Naive B cell (primary cell): ENCODE measurements around the gene BHLHA15. TPM values are rescaled to one million over a fixed set of nuclear protein-coding genes. Genes with fewer than 3 reads are reported as not detected.

Experiments used
- ATAC-seq, 2 donors: fragments of 150-1000 bp; cut with Tn5 transposase; 2 replicates each; pipeline ENCODE4 v1.10.0; 2021; ENCODE audit warnings: low read depth in 2 of 2, mild to moderate bottlenecking in 2 of 2, moderate library complexity in 2 of 2
- DNase-seq: peaks from one replicate; pipeline ENCODE4 v3.0.0; 2022
- H3K27ac Mint-ChIP-seq, 6 donors: one replicate each; pipeline ENCODE4 v1.8.0; 2020 to 2022; ENCODE audit warnings: mild to moderate bottlenecking in 6 of 6, mixed read lengths in 6 of 6, moderate library complexity in 5 of 6, inconsistent platforms in 2 of 6
- H3K27me3 Mint-ChIP-seq, 3 donors: one replicate each; pipeline ENCODE4 v1.8.0; 2021 to 2022; ENCODE audit warnings: mixed read lengths in 3 of 3, mild to moderate bottlenecking in 1 of 3
- H3K36me3 Mint-ChIP-seq, 2 donors: one replicate each; pipeline ENCODE4 v1.8.0; 2020 to 2022; ENCODE audit warnings: mixed read lengths in 2 of 2, inconsistent platforms in 1 of 2, mild to moderate bottlenecking in 1 of 2
- H3K4me1 Mint-ChIP-seq, 3 donors: one replicate each; pipeline ENCODE4 v1.8.0; 2020 to 2022; ENCODE audit warnings: mixed read lengths in 3 of 3, inconsistent platforms in 1 of 3, mild to moderate bottlenecking in 1 of 3, moderate library complexity in 1 of 3
- H3K4me3 Mint-ChIP-seq, 8 donors: one replicate each; pipeline ENCODE4 v1.8.0; 2020 to 2022; ENCODE audit warnings: mild to moderate bottlenecking in 8 of 8, mixed read lengths in 8 of 8, moderate library complexity in 8 of 8, inconsistent platforms in 2 of 8
- H3K9me3 Mint-ChIP-seq, 7 donors: one replicate each; pipeline ENCODE4 v1.8.0; 2020 to 2022; ENCODE audit warnings: mixed read lengths in 7 of 7, mild to moderate bottlenecking in 5 of 7, inconsistent platforms in 2 of 7, moderate library complexity in 1 of 7
- polyA plus RNA-seq, 6 donors: library from polyadenylated mRNA; unstranded; fragments of 300-500 nt; fragmentation: Illumina TruSeq; gene quantifications; one replicate each; pipeline ENCODE4 v1.2.3, GENCODE V29; 2021; ENCODE audit warnings: low read depth in 6 of 6

BHLHA15 gene
- polyA plus RNA-seq: 1 to 10 TPM in 3 of 6 donors, under 1 TPM in 1, not detected in 2; 0.61 to 3.9 (median 1.7) TPM

DNA sequence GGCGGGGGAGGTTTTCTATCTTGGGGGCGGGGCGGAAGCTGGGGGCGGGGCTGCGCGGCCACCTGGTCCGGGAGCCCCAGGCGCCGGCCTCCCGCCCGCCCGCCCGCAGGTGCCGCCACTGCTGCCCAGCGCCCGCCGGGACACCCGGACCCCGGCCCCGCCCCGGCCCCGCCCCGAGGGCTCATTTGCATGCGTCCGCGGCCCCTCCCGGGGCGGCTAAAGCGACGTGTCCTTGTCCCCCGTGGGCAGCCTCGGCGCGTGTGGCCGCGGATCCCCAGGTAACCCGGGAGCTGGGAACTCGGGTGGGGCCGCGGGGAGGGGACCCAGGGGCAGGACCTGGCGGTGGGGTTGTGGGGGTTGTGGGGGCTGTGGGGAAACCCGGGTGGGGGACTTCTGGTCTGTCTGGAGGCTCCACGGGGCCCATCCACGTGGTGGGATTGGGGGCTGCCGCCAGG lies at the start of gene BHLHA15:
BHLHA15 (plus strand) TSS at position 219 of the 455 bp plus-strand sequence. CDS start 871 bp downstream, outside the sequence.
- ATAC-seq (peak; percentile 27 to 41), DNase-seq (no peak)
- H3K4me3 Mint-ChIP-seq: peak within 1 kb of the TSS; percentile 30 to 92 (median 64)
- peaks cover 0 to 16% (median 5%) of the 10 kb centered on the region in 3 donors for H3K27me3 Mint-ChIP-seq
- H3K36me3 Mint-ChIP-seq: no peaks in the 10 kb centered on the region
- peak within 1 kb of the TSS in 1 of 6 donors; percentile 42 for H3K27ac Mint-ChIP-seq
- H3K9me3 Mint-ChIP-seq: no peaks in the 10 kb centered on the region
- H3K4me1 Mint-ChIP-seq: peaks cover 4 to 20% (median 9%) of the 10 kb centered on the region in 3 donors

DNA sequence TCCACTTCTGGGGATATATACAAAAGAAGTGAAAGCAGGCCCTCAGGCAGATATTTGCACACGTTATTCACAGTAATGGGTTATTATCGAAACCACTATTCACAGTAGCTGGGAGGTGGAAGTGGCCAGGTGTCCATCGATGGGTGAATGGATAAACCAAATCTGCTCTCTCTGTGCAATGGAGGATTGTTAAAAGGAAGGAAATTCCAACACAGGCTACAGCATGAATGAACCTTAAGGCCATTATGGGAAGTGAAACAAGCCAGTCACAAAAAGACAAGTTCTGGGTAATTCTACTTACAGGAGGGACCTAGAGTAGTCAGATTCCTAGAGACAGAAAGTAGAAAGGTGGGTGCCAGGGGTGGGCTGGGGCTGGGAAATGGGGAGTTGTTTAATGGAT lies 48.5 kb upstream of the BHLHA15 start:
- H3K36me3 Mint-ChIP-seq: peaks cover 10 to 11% of the 10 kb centered on the region in 2 donors
- DNase-seq: peak; percentile 31

DNA sequence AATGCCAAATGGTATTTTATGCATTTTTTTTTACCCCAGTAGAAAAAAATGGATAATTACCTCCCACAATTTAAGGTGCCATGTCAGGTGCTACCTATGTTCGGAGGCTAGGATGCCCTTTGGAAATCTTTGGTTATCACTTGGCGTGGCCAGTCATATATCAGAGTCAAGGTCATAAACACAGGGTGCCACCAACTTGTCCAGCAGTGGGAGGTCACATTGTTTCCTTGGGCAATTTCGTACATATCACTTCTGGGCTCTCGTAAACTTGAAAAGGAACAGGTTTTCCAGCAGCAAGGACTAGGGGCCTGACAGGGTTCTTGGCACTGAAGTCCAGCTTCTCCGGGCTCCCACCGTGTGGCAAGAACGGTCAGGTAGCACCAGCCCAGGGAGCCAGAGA lies 48.0 kb upstream of the BHLHA15 start:
- peaks cover 17 to 22% (median 20%) of the 10 kb centered on the region in 3 donors for H3K4me1 Mint-ChIP-seq
- H3K9me3 Mint-ChIP-seq: no peaks in the 10 kb centered on the region
- H3K4me3 Mint-ChIP-seq: no peak overlapping the region
- peaks cover 16 to 24% (median 23%) of the 10 kb centered on the region in 3 donors for H3K27me3 Mint-ChIP-seq
- no peak overlapping the region for H3K27ac Mint-ChIP-seq
- DNase-seq (no peak), ATAC-seq (no peak)
- peaks cover 10 to 11% of the 10 kb centered on the region in 2 donors for H3K36me3 Mint-ChIP-seq

More for the DNA sequence above, 48.5 kb upstream of the BHLHA15 start:
- no peak overlapping the region for H3K4me3 Mint-ChIP-seq
- peaks cover 15 to 24% (median 23%) of the 10 kb centered on the region in 3 donors for H3K27me3 Mint-ChIP-seq
- H3K27ac Mint-ChIP-seq: no peak overlapping the region
- H3K9me3 Mint-ChIP-seq: no peaks in the 10 kb centered on the region
- ATAC-seq: peak; percentile 84 to 85
- H3K4me1 Mint-ChIP-seq: peaks cover 15 to 18% (median 17%) of the 10 kb centered on the region in 3 donors

DNA sequence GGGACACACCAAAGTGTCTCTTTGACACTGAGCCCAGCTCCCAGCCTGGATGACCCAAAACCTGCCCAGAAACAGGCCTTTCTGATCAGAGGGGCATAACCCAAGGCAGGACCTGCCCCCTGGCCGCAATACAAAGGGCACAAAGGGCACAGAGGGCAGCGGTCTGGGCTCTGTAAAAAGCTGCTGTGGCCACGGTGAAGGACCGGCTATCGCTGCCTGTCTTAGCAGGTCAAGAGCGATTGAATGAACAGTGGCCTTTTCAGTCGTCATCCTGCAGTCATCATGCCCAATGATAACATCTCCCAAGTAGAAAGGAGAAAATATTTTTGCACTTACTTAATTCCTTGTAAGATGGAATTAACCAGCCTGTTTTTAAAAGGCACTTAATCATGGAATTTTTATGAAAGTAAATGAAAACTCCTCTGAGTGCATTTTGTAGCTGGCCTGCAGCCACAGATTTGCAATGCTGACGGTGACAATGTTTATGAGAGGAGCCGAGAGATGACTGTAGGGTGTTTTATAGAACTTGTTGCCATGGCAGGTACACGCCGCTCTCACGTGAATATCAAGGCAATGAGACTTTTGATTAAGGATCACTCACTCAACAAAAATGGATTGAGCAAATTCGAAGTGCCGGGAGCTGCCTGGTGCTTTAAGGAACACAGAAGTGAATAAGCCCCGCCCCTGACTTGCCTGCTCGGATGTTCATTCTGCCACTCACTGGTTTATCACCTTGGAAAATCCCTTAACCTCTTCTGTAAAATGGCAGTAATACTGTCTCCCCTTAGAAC lies 47.3 kb upstream of the BHLHA15 start:
- no peak overlapping the region for H3K4me3 Mint-ChIP-seq
- no peaks in the 10 kb centered on the region for H3K9me3 Mint-ChIP-seq
- H3K4me1 Mint-ChIP-seq: peaks cover 17 to 26% (median 23%) of the 10 kb centered on the region in 3 donors
- DNase-seq: no peak
- H3K27ac Mint-ChIP-seq: no peak overlapping the region
- peaks cover 10 to 11% of the 10 kb centered on the region in 2 donors for H3K36me3 Mint-ChIP-seq
- no peak for ATAC-seq
- peaks cover 16 to 24% (median 23%) of the 10 kb centered on the region in 3 donors for H3K27me3 Mint-ChIP-seq

GRCh38 chr7:98165827-98166667 lies 45.2 kb upstream of the BHLHA15 start:
- Mint-ChIP-seq H3K27ac (peak overlapping the region in 1 of 6 donors; percentile 84), H3K36me3 (peaks cover 0 to 11% of the 10 kb centered on the region in 2 donors), H3K4me3 (peak overlapping the region in 1 of 8 donors; percentile 12), H3K4me1 (peaks cover 23 to 27% (median 26%) of the 10 kb centered on the region in 3 donors), H3K27me3 (peaks cover 16 to 24% (median 19%) of the 10 kb centered on the region in 3 donors), H3K9me3 (no peaks in the 10 kb centered on the region)
- ATAC-seq (peak; percentile 67 to 81), DNase-seq (peak; percentile 58)

- no peak for ATAC-seq
- Mint-ChIP-seq H3K27me3 (peaks cover 16 to 24% (median 19%) of the 10 kb centered on the region in 3 donors), H3K4me3 (no peak overlapping the region), H3K4me1 (peaks cover 23 to 27% (median 26%) of the 10 kb centered on the region in 3 donors), H3K36me3 (peaks cover under 1 to 11% of the 10 kb centered on the region in 2 donors), H3K9me3 (no peaks in the 10 kb centered on the region), H3K27ac (no peak overlapping the region)
- DNase-seq: no peak
Observed at GRCh38 chr7:98166668-98166970, 44.6 kb upstream of the BHLHA15 start.

DNA sequence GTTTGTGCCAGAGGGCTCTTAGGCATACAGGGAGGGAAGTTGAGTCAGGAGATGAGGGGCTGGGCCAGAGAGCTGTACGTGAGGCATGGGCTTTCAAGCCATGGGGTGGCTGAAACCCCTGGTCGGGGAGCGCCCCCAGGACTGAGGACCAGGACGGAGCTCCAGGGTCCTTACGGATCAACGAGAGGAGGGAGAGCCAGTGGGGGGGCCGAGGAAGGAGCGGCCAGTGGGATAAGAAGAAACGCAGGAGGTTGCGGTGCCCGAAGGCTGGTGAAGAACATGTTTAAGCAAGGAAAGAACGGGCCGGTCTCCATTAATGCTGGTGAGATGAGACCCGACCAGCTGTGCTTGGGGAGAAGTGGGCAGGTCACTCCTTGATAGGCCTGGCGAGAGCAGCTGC lies 43.6 kb upstream of the BHLHA15 start:
- ATAC-seq: no peak
- peak overlapping the region in 1 of 6 donors; percentile 77 for H3K27ac Mint-ChIP-seq

GRCh38 chr7:98168181-98168903 lies 42.9 kb upstream of the BHLHA15 start:
- peaks cover 5 to 11% of the 10 kb centered on the region in 2 donors for H3K36me3 Mint-ChIP-seq

More for the DNA sequence above, 43.6 kb upstream of the BHLHA15 start:
- H3K27me3 Mint-ChIP-seq: peaks cover 16 to 24% (median 18%) of the 10 kb centered on the region in 3 donors
- H3K4me3 Mint-ChIP-seq: no peak overlapping the region
- no peak for DNase-seq
- H3K36me3 Mint-ChIP-seq: peaks cover 5 to 11% of the 10 kb centered on the region in 2 donors
- peaks cover 19 to 23% (median 23%) of the 10 kb centered on the region in 3 donors for H3K4me1 Mint-ChIP-seq
- no peaks in the 10 kb centered on the region for H3K9me3 Mint-ChIP-seq

GRCh38 chr7:98168904-98169621 lies 42.2 kb upstream of the BHLHA15 start:
- H3K4me3 Mint-ChIP-seq: no peak overlapping the region
- peaks cover 5 to 11% of the 10 kb centered on the region in 2 donors for H3K36me3 Mint-ChIP-seq
- peaks cover 11 to 23% (median 16%) of the 10 kb centered on the region in 3 donors for H3K27me3 Mint-ChIP-seq
- no peak for ATAC-seq
- no peak for DNase-seq
- H3K27ac Mint-ChIP-seq: peak overlapping the region in 2 of 6 donors; percentile 19 to 84
- peaks cover 11 to 17% (median 15%) of the 10 kb centered on the region in 3 donors for H3K4me1 Mint-ChIP-seq
- no peaks in the 10 kb centered on the region for H3K9me3 Mint-ChIP-seq

More at GRCh38 chr7:98168181-98168903, 42.9 kb upstream of the BHLHA15 start:
- Mint-ChIP-seq H3K4me1 (peaks cover 12 to 17% (median 16%) of the 10 kb centered on the region in 3 donors), H3K9me3 (no peaks in the 10 kb centered on the region), H3K27me3 (peaks cover 14 to 24% (median 16%) of the 10 kb centered on the region in 3 donors), H3K4me3 (no peak overlapping the region), H3K27ac (peak overlapping the region in 1 of 6 donors; percentile 38)
- ATAC-seq: peak; percentile 48 to 75
- DNase-seq: peak; percentile 67

DNA sequence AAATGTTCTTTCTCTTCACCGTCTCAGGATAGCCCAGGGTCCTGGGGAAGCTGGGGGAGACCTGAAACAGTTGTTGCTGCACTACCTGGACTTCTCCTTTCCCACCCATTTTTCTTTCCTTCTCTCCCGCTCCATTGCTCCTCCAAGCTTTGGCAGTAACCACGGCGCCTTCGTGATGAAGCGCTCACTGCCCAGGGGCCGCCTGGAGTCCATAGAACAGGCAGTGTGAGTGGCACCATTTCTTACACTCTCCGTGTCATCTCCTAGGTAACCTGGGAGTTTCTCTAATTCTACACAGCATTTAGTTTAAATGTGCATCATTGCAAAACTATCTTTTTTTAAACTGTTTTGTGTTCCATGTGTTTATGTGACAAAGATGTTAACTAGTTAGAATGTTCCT lies 40.3 kb upstream of the BHLHA15 start:
- H3K4me1 Mint-ChIP-seq: peaks cover 9 to 15% (median 15%) of the 10 kb centered on the region in 3 donors
- peaks cover 2 to 10% (median 5%) of the 10 kb centered on the region in 3 donors for H3K27me3 Mint-ChIP-seq
- H3K36me3 Mint-ChIP-seq: peaks cover 9 to 14% of the 10 kb centered on the region in 2 donors
- H3K27ac Mint-ChIP-seq: no peak overlapping the region
- H3K4me3 Mint-ChIP-seq: no peak overlapping the region
- DNase-seq (no peak), ATAC-seq (no peak)
- no peaks in the 10 kb centered on the region for H3K9me3 Mint-ChIP-seq

DNA sequence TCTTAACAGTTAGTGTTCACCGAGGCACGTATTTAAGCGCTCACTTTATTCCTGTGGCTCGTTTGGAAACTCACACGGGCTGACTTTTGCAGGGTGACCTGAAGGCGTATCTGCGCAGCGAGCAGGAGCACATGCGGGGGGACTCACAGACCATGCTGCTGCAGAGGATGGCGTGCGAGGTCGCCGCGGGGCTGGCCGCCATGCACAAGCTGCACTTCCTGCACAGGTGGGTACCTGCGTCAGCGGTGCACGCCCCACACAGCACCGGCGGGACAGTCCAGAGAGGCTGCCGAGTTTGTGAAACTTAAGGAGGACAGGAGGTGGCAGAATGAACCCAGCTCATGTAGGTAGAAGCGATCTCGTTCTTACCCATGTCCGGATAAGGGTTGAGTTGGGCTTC lies 39.8 kb upstream of the BHLHA15 start:
- H3K36me3 Mint-ChIP-seq: peaks cover 13 to 14% of the 10 kb centered on the region in 2 donors
- peaks cover 0 to 7% (median 5%) of the 10 kb centered on the region in 3 donors for H3K27me3 Mint-ChIP-seq
- no peak for ATAC-seq
- no peak overlapping the region for H3K4me3 Mint-ChIP-seq
- H3K27ac Mint-ChIP-seq: no peak overlapping the region
- no peak for DNase-seq
- H3K9me3 Mint-ChIP-seq: no peaks in the 10 kb centered on the region
- peaks cover 6 to 13% (median 13%) of the 10 kb centered on the region in 3 donors for H3K4me1 Mint-ChIP-seq
